Endometrial microvascular endothelial cells (primary cell): ENCODE measurements around the gene FAM151B. TPM values are rescaled to one million over a fixed set of nuclear protein-coding genes. Genes with fewer than 3 reads are reported as not detected.
"Not testable (repeated sequence)": the region's sequence is repeated elsewhere in the genome, so short reads cannot be mapped to it uniquely, and the experiment has no call there.

ENCODE experiments used
- in situ Hi-C: cut with HindIII; loops from 2 replicates; pipeline ENCODE4 v1.10.0; 2017; ENCODE audit warnings: low sequenced_read_pairs, low pct_unique_long_range_greater_than_20kb; ENCODE audit errors: inconsistent ontology term
- total RNA-seq: library from RNA; depleted of rRNA; stranded (reverse); fragments of >200 nt; gene quantifications from one replicate; pipeline ENCODE4 v1.2.3, GENCODE V29; 2015; ENCODE audit errors: inconsistent ontology term

The FAM151B gene
- total RNA-seq, 1 donor from 2014 or later, result 7.0 TPM

GRCh38 chr5:80576383-80576782 lies 88.5 kb downstream of the FAM151B start:
- in situ Hi-C loops, result no loop called here

GRCh38 chr5:80577707-80578106 lies 89.8 kb downstream of the FAM151B start:
- in situ Hi-C loops, result no loop called here

DNA sequence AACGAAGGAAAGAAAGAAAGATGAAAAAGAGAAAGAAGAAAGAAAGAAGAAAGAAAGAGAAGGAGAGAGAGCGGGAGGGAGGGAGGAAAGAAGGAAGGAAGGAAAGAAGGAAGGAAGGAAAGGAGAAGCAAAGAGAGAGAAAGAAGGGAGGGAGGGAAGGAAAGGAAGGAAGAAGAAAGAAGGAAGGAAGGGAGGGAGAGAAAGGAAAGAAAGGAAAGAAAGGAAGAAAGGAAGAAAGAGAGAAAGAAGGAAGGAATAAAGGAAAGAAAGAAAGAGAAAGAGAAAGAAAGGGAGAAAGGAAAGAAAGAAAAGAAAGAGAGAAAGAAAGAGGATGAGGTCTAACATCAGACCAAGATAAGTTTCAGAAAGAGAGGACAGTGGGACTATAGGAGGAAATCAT lies 91.2 kb downstream of the FAM151B start:
- in situ Hi-C loops, result no loop called here

DNA sequence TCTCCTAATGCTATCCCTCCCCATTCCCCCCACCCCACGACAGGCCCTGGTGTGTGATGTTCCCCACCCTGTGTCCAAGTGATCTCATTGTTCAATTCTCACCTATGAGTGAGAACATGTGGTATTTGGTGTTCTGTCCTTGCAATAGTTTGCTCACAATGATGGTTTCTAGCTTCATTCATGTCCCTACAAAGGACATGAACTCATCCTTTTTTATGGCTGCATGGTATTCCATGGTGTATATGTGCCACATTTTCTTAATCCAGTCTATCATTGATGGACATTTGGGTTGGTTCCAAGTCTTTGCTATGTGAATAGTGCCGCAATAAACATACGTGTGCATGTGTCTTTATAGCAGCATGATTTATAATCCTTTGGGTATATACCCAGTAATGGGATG lies 92.4 kb downstream of the FAM151B start:
- in situ Hi-C loops, result not testable (repeated sequence)

GRCh38 chr5:80584770-80585169 lies 96.9 kb downstream of the FAM151B start:
- in situ Hi-C loops, result no loop called here

GRCh38 chr5:80588858-80589540 lies 101.1 kb downstream of the FAM151B start:
- in situ Hi-C loops, result no loop called here

DNA sequence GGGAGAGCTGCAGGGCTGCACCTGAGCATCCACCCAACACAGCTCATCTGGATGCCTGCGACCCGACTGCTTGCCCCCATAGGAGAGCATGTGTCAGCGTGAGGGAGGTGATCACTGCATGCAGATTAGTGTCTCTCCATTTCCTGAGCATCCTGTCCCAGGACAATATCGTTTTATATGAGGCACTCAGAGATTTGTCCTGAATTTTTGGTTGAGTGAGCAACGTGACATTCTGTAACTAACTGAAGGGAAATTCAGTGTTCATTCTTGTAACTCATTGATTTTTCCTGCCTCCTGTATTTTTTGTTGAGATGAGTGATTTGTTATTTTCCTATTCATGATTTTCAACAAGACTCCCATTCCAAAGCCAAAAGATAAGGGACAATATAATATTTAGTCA lies 102.9 kb downstream of the FAM151B start:
- in situ Hi-C loops, result no loop called here

GRCh38 chr5:80591352-80591751 lies 103.5 kb downstream of the FAM151B start:
- in situ Hi-C loops, result no loop called here

- in situ Hi-C loops, result no loop called here
Measured at GRCh38 chr5:80592105-80592504, 104.2 kb downstream of the FAM151B start.

Other genes starting within 250 kb of the FAM151B start
- gene SERINC5, start 232.1 kb upstream of the FAM151B start, total RNA-seq, result 4.2 TPM
- gene SPZ1, start 168.1 kb upstream of the FAM151B start, total RNA-seq, result not detected
- 36.3 TPM for gene ZFYVE16, start 80.0 kb upstream of the FAM151B start, total RNA-seq
- not detected for gene ANKRD34B, start 82.2 kb downstream of the FAM151B start, total RNA-seq
- 9.8 TPM for gene MSH3, start 166.6 kb downstream of the FAM151B start, total RNA-seq
- 60.9 TPM for gene DHFR, start 166.9 kb downstream of the FAM151B start, total RNA-seq